Activated naive CD8-positive, alpha-beta T cell treated with anti-CD3 and anti-CD28 coated beads, Interleukin-2, amount 10 ng/mL, durations not matched to agents 7 days and 5 days (primary cell): ENCODE results near the gene TMEM232. TPM values are rescaled to one million over a fixed set of nuclear protein-coding genes. Genes with fewer than 3 reads are reported as not detected.
"Not testable (repeated sequence)": the region's sequence is repeated elsewhere in the genome, so short reads cannot be mapped to it uniquely, and the experiment has no call there.

Experiments used
- ATAC-seq: fragments of 150-1000 bp; cut with Tn5 transposase; one replicate; pipeline ENCODE4 v1.10.0; 2021; ENCODE audit warnings: low read depth, moderate library complexity
- POLR2A ChIA-PET: fragments of 350-600 bp; sonication (Branson Sonifier 250); formaldehyde crosslinking; loops from one replicate; lab custom pipeline; 2021; ENCODE audit warnings: antibody characterized with exemption; lab: Charles Lee
- DNase-seq: peaks from one replicate; pipeline ENCODE4 v3.0.0; 2021
- H3K27ac Mint-ChIP-seq: one replicate; pipeline ENCODE4 v1.8.0; 2022; ENCODE audit warnings: mild to moderate bottlenecking, mixed read lengths
- H3K27me3 Mint-ChIP-seq: one replicate; pipeline ENCODE4 v1.8.0; 2022; ENCODE audit warnings: mild to moderate bottlenecking, moderate library complexity, mixed read lengths
- H3K36me3 Mint-ChIP-seq: one replicate; pipeline ENCODE4 v1.8.0; 2021; ENCODE audit warnings: mild to moderate bottlenecking, mixed read lengths
- H3K4me1 Mint-ChIP-seq: one replicate; pipeline ENCODE4 v1.8.0; 2021; ENCODE audit warnings: mixed read lengths
- H3K4me3 Mint-ChIP-seq: one replicate; pipeline ENCODE4 v1.8.0; 2022; ENCODE audit warnings: mild to moderate bottlenecking, moderate library complexity, mixed read lengths
- H3K9me3 Mint-ChIP-seq: one replicate; pipeline ENCODE4 v1.8.0; 2021; ENCODE audit warnings: mixed read lengths
- total RNA-seq, 2 experiments: library from RNA; stranded (reverse); gene quantifications; one replicate each; pipeline ENCODE4 v1.2.3, GENCODE V29; 2021

The TMEM232 gene
- total RNA-seq, 2 experiments from 2014 or later = 0.91 to 1.4 TPM

- ATAC-seq = not testable (repeated sequence)
Observed at GRCh38 chr5:110690587-110690986, 35.9 kb downstream of the TMEM232 start.

GRCh38 chr5:110687485-110687884 is 39.0 kb downstream of the TMEM232 start:
- Mint-ChIP-seq H3K4me1 (peaks cover 7% of the 10 kb centered on the region), H3K36me3 (peaks cover 2% of the 10 kb centered on the region), H3K27ac (no peak overlapping the region), H3K9me3 (peaks cover 5% of the 10 kb centered on the region), H3K4me3 (no peak overlapping the region), H3K27me3 (no peaks in the 10 kb centered on the region)
- ATAC-seq = no peak
- POLR2A ChIA-PET = no interaction called here
- DNase-seq = no peak

More at GRCh38 chr5:110690587-110690986, 35.9 kb downstream of the TMEM232 start:
- DNase-seq, H3K27me3 Mint-ChIP-seq, POLR2A ChIA-PET, H3K9me3 Mint-ChIP-seq, H3K4me1 Mint-ChIP-seq, H3K27ac Mint-ChIP-seq, H3K4me3 Mint-ChIP-seq, H3K36me3 Mint-ChIP-seq: not testable (repeated sequence)

- peak; percentile 26 for ATAC-seq
Observed at GRCh38 chr5:110686270-110686669, 40.2 kb downstream of the TMEM232 start.

GRCh38 chr5:110681953-110682352 is 44.5 kb downstream of the TMEM232 start:
- H3K27me3 Mint-ChIP-seq = peaks cover 4% of the 10 kb centered on the region
- DNase-seq (no peak), ATAC-seq (no peak)
- no peaks in the 10 kb centered on the region for H3K36me3 Mint-ChIP-seq
- POLR2A ChIA-PET = no interaction called here
- H3K4me1 Mint-ChIP-seq = peaks cover 5% of the 10 kb centered on the region
- peaks cover 3% of the 10 kb centered on the region for H3K9me3 Mint-ChIP-seq
- H3K4me3 Mint-ChIP-seq = no peak overlapping the region
- no peak overlapping the region for H3K27ac Mint-ChIP-seq

More at GRCh38 chr5:110686270-110686669, 40.2 kb downstream of the TMEM232 start:
- Mint-ChIP-seq H3K4me3 (no peak overlapping the region), H3K27ac (no peak overlapping the region), H3K27me3 (no peaks in the 10 kb centered on the region), H3K4me1 (peaks cover 7% of the 10 kb centered on the region), H3K36me3 (peaks cover 2% of the 10 kb centered on the region), H3K9me3 (peaks cover 5% of the 10 kb centered on the region)
- POLR2A ChIA-PET = no interaction called here
- no peak for DNase-seq

GRCh38 chr5:110681109-110681508 is 45.4 kb downstream of the TMEM232 start:
- no peak for ATAC-seq
- Mint-ChIP-seq H3K9me3 (peaks cover 1% of the 10 kb centered on the region), H3K36me3 (no peaks in the 10 kb centered on the region), H3K4me3 (no peak overlapping the region), H3K27ac (no peak overlapping the region), H3K27me3 (peaks cover 4% of the 10 kb centered on the region), H3K4me1 (peaks cover 2% of the 10 kb centered on the region)
- POLR2A ChIA-PET = no interaction called here
- DNase-seq = no peak

- H3K4me1 Mint-ChIP-seq, H3K36me3 Mint-ChIP-seq, H3K27me3 Mint-ChIP-seq: not testable (repeated sequence)
Observed at GRCh38 chr5:110676554-110676953, 49.9 kb downstream of the TMEM232 start.

GRCh38 chr5:110665184-110665726 is 61.2 kb downstream of the TMEM232 start:
- Mint-ChIP-seq H3K9me3 (peaks cover 1% of the 10 kb centered on the region), H3K27ac (no peak overlapping the region), H3K27me3 (peaks cover 4% of the 10 kb centered on the region), H3K36me3 (no peaks in the 10 kb centered on the region), H3K4me3 (no peak overlapping the region), H3K4me1 (no peaks in the 10 kb centered on the region)
- ATAC-seq (no peak), DNase-seq (no peak)
- POLR2A ChIA-PET = no interaction called here

More at GRCh38 chr5:110676554-110676953, 49.9 kb downstream of the TMEM232 start:
- H3K27ac Mint-ChIP-seq, POLR2A ChIA-PET, H3K4me3 Mint-ChIP-seq, DNase-seq, H3K9me3 Mint-ChIP-seq, ATAC-seq: not testable (repeated sequence)

- POLR2A ChIA-PET = no interaction called here
- Mint-ChIP-seq H3K36me3 (no peaks in the 10 kb centered on the region), H3K27me3 (peaks cover 5% of the 10 kb centered on the region), H3K4me3 (no peak overlapping the region), H3K9me3 (no peaks in the 10 kb centered on the region), H3K27ac (no peak overlapping the region), H3K4me1 (no peaks in the 10 kb centered on the region)
- ATAC-seq (no peak), DNase-seq (no peak)
Observed at GRCh38 chr5:110663525-110663924, 62.9 kb downstream of the TMEM232 start.

- H3K36me3 Mint-ChIP-seq = no peaks in the 10 kb centered on the region
- no peak overlapping the region for H3K4me3 Mint-ChIP-seq
- no peaks in the 10 kb centered on the region for H3K4me1 Mint-ChIP-seq
- no peak overlapping the region for H3K27ac Mint-ChIP-seq
- ATAC-seq = no peak
- POLR2A ChIA-PET = no interaction called here
- no peaks in the 10 kb centered on the region for H3K9me3 Mint-ChIP-seq
- DNase-seq = no peak
- peaks cover 5% of the 10 kb centered on the region for H3K27me3 Mint-ChIP-seq
Observed at GRCh38 chr5:110658006-110658405, 68.5 kb downstream of the TMEM232 start.

- no peaks in the 10 kb centered on the region for H3K4me1 Mint-ChIP-seq
- no peak overlapping the region for H3K27ac Mint-ChIP-seq
- POLR2A ChIA-PET = no interaction called here
- no peak for DNase-seq
- H3K9me3 Mint-ChIP-seq = no peaks in the 10 kb centered on the region
- H3K4me3 Mint-ChIP-seq = no peak overlapping the region
- ATAC-seq = no peak
- no peaks in the 10 kb centered on the region for H3K36me3 Mint-ChIP-seq
- no peaks in the 10 kb centered on the region for H3K27me3 Mint-ChIP-seq
Observed at GRCh38 chr5:110653231-110653970, 73.1 kb downstream of the TMEM232 start.

- no peak overlapping the region for H3K4me3 Mint-ChIP-seq
- H3K9me3 Mint-ChIP-seq = no peaks in the 10 kb centered on the region
Observed at GRCh38 chr5:110651507-110651906, 75.0 kb downstream of the TMEM232 start.

GRCh38 chr5:110644357-110644756 is 82.1 kb downstream of the TMEM232 start:
- no peak overlapping the region for H3K27ac Mint-ChIP-seq
- peaks cover 5% of the 10 kb centered on the region for H3K27me3 Mint-ChIP-seq
- H3K4me3 Mint-ChIP-seq = no peak overlapping the region
- peaks cover 3% of the 10 kb centered on the region for H3K9me3 Mint-ChIP-seq
- no peaks in the 10 kb centered on the region for H3K36me3 Mint-ChIP-seq
- POLR2A ChIA-PET = no interaction called here
- no peak for DNase-seq
- ATAC-seq = no peak
- H3K4me1 Mint-ChIP-seq = no peaks in the 10 kb centered on the region

More at GRCh38 chr5:110651507-110651906, 75.0 kb downstream of the TMEM232 start:
- Mint-ChIP-seq H3K36me3 (no peaks in the 10 kb centered on the region), H3K27me3 (peaks cover 2% of the 10 kb centered on the region), H3K27ac (no peak overlapping the region), H3K4me1 (no peaks in the 10 kb centered on the region)
- DNase-seq = no peak
- ATAC-seq = no peak
- POLR2A ChIA-PET = no interaction called here

- H3K4me1 Mint-ChIP-seq = peaks cover 3% of the 10 kb centered on the region
- ATAC-seq (no peak), DNase-seq (no peak)
- H3K4me3 Mint-ChIP-seq = no peak overlapping the region
- H3K27me3 Mint-ChIP-seq = no peaks in the 10 kb centered on the region
- POLR2A ChIA-PET = no interaction called here
- H3K9me3 Mint-ChIP-seq = peaks cover 5% of the 10 kb centered on the region
- no peak overlapping the region for H3K27ac Mint-ChIP-seq
- H3K36me3 Mint-ChIP-seq = no peaks in the 10 kb centered on the region
Observed at GRCh38 chr5:110638970-110639902, 87.2 kb downstream of the TMEM232 start.
